Stimulated activated CD4-positive, alpha-beta T cell treated with anti-CD3 and anti-CD28 coated beads, Interleukin-1b, Interleukin-23, amount 100 ng/mL, for 24 hours (primary cell): ENCODE measurements around the gene FAHD2A.
"Not testable (repeated sequence)": the region's sequence is repeated elsewhere in the genome, so short reads cannot be mapped to it uniquely, and the experiment has no call there.

Experiments used
- DNase-seq, 4 experiments: peaks; one replicate each; pipeline ENCODE4 v3.0.0-alpha.2; 2020; ENCODE audit warnings: low read depth in 4 of 4, low spot score in 1 of 4

Gene FAHD2A

DNA sequence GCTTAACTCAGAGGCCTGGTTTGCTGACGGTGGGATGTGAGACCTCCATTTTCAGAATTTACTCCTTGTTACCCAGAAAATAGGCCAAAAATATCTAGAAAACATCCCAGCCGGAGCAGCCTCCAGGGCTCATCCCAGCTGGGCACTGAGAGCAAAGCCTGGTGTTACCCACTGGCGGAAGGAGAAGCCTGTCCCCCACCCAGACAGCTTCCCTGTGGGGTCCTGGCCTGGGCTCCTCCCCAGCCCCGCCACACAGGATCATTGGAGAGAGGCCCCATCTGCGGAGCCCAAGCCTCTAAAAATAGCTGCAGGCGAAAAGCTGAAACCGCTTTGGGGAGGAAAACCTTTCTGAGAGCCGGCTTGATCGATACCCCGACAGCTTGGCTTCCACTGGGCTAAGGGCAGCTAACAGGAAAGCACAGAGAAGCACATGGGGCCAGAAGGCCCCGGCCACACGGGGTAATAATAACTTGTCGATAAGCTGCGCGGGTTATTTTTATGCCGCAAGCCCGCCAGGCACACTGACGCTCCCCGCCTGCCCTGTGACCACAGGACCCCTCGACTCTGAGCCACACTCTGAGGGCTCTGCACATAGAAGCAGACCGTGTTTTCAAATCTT lies 26.9 kb upstream of the FAHD2A start:
- DNase-seq = no peak

DNA sequence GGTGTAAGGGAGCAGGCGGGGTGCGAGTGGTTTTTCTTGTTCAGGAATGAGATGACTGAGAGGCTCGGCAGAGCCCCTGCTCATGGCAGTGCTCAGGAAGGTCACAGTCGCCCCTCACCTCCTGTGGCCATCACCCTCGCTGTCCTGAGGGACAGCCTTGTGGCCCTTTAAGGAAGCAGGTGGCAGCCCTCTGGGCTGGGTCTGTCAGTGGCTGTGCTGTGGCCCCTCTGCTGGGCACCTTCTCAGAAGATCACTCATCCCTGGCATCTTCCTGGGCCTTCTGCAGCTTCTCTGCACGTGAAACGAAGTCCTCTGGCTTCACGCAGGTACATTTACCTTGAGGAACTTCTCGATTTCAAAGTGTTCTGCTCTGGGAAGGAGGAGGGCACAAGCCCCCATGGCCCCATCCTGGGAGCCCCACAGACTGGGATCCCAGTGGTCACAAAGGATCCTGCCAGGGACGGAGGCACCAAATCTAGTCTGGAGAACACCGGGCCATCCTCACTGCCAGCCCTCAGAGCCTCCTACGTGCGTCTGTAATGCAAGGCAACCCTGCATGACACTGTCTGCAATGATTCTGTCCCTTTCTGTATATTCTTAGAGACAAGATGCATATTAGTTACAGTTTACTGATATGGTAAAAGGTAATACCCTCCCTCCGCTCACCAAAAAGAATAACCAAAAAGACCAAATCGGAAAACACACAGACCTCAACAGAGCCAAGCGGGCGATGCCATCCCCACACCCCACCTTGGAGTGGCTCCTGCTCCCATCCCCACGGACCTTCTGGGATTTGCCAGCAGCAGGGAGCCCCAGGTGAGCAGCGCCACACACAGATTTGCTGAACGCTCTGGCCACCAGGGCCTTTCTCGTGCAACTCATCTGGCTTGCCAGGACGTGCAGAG lies 25.9 kb upstream of the FAHD2A start:
- no peak for DNase-seq

DNA sequence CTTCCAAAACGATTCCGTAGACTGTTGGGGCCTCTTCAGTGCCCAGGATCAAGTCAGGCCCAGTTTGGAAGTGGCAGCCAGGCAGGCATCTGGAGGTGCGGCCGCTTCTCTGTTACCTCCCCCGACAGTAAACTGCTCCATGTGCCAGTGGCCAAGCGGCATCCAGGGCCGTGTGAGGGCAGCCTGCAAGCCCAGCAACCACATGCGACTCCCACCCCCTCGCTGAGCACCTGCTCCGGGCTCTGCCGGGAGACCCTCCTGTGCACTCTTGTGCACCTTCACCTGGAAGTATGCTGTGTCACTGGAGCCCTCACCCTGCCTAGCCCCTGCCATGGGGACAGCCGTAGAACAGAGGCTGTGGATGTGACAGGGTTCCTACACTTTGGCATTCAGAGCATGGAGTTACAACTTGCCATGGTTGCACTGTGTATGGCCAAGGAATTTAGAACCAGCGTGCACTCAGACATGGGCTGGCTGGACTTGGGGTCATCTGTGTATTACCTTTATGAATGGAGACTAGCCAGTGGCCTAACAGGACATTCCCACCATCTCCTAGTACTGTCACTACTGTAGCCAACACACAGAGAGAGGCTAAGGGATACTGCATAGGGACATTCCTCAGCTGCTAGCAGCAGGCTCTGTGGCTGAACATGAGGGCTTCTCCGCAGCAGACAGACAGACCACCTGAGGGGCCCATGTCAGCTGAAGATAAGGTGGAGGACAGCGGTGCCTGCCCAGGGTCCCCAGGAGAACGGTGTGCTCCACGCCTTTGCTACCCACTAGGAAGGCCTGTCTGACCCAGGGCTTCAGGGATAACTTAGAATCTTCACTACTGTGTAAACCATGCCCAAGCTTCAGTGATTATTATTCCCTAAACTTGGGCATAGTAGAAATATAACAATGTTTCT lies 25.0 kb upstream of the FAHD2A start:
- no peak for DNase-seq

- DNase-seq = not testable (repeated sequence)
Measured at GRCh38 chr2:95378281-95378680, 24.2 kb upstream of the FAHD2A start.

GRCh38 chr2:95379371-95379831 lies 23.1 kb upstream of the FAHD2A start:
- no peak for DNase-seq

- DNase-seq = no peak
Measured at GRCh38 chr2:95380280-95380679, 22.2 kb upstream of the FAHD2A start.

DNA sequence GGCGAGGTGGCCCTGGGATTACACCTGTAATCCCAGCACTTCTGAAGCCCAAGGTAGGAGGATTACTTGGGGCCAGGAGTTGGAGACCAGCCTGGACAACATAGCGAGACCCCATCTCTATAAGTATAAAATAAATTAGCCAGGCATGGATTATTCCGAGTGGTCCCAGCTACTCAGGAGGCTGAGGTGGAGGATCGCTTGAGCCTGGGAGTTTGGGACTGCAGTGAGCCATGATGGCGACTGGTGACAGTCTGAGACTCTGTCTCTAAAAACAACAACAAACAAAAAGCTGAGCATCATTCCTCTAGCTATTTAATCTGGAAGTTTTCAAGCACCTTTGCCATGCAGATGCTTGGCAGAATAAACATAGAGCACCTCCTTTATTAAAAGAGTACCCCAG lies 21.8 kb upstream of the FAHD2A start:
- no peak for DNase-seq

GRCh38 chr2:95381212-95382191 lies 21.0 kb upstream of the FAHD2A start:
- DNase-seq = no peak

- DNase-seq = no peak
Measured at GRCh38 chr2:95382192-95382591, 20.3 kb upstream of the FAHD2A start.

GRCh38 chr2:95382686-95383634 lies 19.5 kb upstream of the FAHD2A start:
- DNase-seq = no peak

DNA sequence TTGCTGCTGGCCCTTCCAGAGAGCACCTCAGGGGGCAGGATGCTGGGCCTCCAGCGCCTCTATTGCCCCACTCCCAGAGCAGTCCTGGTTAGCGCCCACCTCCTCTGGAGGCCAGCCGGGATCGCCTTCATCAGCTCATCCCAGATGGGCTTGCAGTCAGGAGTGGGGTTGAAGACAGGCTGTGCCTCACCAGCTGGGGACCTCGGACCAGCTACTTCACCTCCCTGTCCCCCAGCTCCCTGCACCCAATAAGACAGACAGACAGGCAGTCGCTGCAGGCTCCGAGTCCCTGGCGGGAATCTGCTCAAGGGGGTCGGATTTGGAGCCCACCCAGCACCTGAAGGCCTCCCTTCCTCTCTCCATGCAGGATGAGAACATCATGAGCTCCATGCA lies 18.9 kb upstream of the FAHD2A start:
- no peak for DNase-seq

GRCh38 chr2:95384854-95385569 lies 17.5 kb upstream of the FAHD2A start:
- no peak for DNase-seq

- DNase-seq = no peak
Measured at GRCh38 chr2:95385570-95385984, 16.9 kb upstream of the FAHD2A start.

DNA sequence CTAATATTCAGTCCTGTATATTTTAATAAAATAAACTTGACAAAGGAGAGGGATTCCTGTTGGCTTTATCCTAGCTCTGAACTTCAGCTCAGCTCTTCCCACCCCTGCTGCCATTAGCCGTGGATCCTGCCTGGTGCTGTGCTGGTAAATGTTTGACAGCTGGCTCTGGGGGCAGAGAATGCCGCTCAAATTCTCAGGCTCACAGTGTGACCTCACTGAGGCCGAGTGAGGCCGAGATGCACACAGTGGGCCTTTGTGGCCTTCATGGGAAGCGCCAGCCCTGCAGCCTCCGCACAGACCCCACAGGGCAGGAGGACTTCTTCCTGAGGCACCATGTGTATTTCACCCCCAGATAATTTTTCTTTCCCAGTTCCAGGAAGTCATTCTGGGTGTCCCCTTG lies 16.5 kb upstream of the FAHD2A start:
- DNase-seq = no peak

DNA sequence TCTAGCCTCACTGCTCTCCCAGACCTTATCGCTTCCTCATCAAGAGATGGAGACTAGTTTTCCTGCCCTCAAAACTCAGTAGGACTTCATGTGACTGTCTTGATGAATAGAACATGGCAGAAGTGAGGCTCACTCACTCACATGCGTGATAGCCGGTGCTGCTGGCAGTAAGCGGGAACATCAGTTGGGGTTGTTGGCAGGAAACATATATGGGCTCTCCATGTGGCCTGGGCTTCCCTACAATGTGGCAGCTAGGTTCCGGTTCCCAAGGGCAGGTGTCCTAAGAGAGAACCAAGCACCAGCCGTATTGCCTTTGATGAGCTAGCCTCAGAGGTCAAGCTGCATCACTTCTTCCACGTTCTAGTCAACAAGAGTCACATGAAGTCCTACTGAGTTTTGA lies 15.2 kb upstream of the FAHD2A start:
- DNase-seq = no peak

GRCh38 chr2:95388091-95388692 lies 14.3 kb upstream of the FAHD2A start:
- no peak for DNase-seq

- no peak for DNase-seq
Measured at GRCh38 chr2:95388856-95389244, 13.7 kb upstream of the FAHD2A start.
